ENCODE measurements around the gene CADM1.

- TF ChIP-seq REST (IDR thresholded peaks at IDR 0.05; ENCODE audit: insufficient read depth in 1 of 2, low read depth in 2 of 2, low read length in 2 of 2) (no peak), POLR2AphosphoS5 (IDR thresholded peaks at IDR 0.05; ENCODE audit: low read depth, low read length) (no peak), TAF1 (IDR thresholded peaks at IDR 0.05; ENCODE audit: borderline replicate concordance, insufficient read depth, low read length) (no peak), SIN3A (IDR thresholded peaks at IDR 0.05; ENCODE audit: borderline replicate concordance, insufficient read depth, low read length) (no peak)
Measured at GRCh38 chr11:115183136-115183535, 321.1 kb downstream of the CADM1 start.

All from PFSK-1 (cell line).